Stimulated activated CD8-positive, alpha-beta memory T cell treated with anti-CD3 and anti-CD28 coated beads, Interleukin-15, amount 100 ng/mL, for 4 hours (primary cell): ENCODE data around the gene TCEAL1.
A peak's percentile ranks its signal among the peaks of the same experiment; 100 is the strongest.
"Not testable (repeated sequence)": the region's sequence is repeated elsewhere in the genome, so short reads cannot be mapped to it uniquely, and the experiment has no call there.

Source experiments
- DNase-seq, 2 donors: peaks; one replicate each; pipeline ENCODE4 v3.0.0-alpha.2; 2020; ENCODE audit warnings: low read depth in 2 of 2

Gene TCEAL1

DNA sequence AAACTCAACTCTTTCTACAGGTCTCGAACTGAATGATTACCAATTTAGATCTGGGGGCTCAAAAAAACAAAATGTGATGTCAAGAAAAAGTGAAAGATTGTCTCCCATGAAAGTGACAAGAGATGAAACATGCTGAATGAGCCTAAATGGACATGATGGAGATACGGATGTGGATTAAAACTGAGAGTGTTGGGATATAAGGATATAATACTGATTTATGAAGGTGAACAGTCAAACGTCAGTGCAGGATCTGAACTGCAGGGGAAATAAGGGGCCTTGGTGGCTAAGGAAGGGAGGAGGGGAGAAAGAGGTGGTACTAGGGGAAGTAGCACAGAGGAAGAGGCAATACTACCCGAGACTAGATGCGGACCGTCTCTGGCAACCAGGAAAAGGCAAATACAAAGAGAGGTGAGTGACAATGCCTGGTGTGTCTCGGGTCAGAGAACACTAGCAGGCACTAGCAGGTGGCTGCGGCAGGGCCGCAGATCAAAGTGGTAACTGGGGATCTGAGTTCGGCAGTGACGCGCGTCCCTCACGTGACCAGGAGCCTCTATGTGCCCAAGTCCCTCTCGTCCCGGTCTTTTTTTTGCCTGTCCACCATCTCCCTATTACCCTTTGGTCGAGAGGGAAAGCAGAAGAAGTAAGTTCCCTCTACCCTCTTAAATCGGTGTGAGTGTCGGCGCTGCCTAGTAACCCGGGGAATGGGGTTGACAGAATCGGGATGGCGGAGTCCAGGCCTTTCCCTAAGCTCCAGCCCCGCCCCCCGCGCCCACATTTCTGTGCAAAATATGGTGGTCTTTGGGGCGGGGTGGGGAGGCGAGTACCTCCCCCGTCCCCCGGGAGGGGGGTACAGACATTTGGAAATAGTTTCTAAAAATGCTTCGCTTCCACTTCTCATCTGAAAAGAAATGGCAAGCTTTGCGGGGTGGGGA lies at the start of gene TCEAL1:
Gene TCEAL1 (plus strand): TSS at position 590 of the 932 bp plus-strand sequence. CDS start 942 bp downstream, outside the sequence.
- no peak for DNase-seq

- DNase-seq: no peak
Observed at GRCh38 chrX:103584596-103584995, 44.2 kb upstream of the TCEAL1 start.

DNA sequence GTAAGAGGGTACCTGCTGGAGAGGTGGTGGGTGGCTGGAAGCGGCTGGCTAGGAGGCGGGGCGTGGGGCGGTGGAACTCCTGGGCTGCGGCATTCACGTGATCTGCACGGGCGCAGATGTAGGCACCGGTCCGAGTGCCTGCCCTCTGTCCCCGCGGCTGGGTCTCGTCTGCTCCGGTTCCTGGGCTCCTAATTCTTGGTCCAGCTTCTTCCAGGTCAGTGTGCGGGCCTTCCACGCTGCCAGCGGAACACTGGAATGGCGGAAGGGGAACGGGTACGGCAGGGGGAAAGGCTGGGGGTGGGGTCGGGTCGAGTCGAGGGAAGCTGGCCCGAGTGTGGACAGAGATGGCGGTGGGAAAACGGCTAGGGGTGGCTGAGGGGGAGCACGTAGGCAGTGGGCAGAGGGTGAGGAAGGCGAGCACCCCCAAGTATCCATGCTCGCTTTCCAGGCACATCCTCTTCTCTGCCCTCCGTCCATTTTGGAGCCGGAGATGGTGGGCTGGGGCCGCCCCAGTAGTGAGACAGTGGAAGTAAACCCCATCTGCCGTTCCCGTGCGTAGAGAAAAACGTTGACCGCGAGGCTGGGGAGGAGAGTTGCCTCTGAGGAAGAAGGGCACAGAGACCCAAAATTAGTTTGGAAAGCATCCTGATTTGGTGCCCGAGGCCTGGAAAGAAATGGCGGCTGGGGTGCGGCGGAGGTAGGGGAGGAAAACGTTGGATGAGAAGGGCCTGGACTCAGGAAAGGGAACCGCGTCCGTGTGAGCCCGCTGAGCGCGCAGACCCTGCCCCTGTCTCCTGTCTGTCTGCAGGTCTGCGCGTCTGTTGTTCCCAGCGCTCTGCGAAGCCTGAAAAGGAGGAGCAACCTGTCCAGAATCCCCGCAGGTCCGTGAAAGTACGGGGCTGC lies 43.1 kb upstream of the TCEAL1 start, which contains the start of gene TCEAL4:
Gene TCEAL4 (plus strand): TSS at position 105 of the 903 bp plus-strand sequence. CDS start 1,161 bp downstream, outside the sequence.
- DNase-seq: no peak

DNA sequence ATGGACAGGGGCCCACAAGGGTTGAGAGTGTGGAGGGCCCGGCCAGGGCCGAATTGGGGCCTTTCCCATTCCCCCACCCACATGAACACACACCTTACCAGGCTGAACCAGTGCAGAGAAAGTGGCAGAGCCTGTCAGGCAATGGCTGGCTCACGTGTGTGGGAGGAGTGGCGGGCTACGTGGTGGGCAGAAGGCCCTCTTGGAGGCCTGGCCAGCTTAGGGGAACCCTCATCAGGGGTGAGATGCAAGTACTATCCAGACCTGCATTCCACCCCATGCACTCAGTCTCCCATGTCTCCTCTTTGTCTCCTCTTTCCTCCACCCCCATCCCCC lies 42.5 kb upstream of the TCEAL1 start:
- DNase-seq: no peak

DNA sequence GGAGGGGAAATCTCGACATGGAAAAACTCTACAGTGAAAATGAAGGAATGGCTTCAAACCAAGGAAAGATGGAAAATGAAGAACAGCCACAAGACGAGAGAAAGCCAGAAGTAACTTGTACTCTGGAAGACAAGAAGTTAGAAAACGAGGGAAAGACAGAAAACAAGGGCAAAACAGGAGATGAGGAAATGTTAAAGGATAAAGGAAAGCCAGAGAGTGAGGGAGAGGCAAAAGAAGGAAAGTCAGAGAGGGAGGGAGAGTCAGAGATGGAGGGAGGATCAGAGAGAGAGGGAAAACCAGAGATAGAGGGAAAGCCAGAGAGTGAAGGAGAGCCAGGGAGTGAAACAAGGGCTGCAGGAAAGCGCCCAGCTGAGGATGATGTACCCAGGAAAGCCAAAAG lies 42.1 kb upstream of the TCEAL1 start:
- no peak for DNase-seq

- not testable (repeated sequence) for DNase-seq
Observed at GRCh38 chrX:103592295-103592694, 36.5 kb upstream of the TCEAL1 start.

DNA sequence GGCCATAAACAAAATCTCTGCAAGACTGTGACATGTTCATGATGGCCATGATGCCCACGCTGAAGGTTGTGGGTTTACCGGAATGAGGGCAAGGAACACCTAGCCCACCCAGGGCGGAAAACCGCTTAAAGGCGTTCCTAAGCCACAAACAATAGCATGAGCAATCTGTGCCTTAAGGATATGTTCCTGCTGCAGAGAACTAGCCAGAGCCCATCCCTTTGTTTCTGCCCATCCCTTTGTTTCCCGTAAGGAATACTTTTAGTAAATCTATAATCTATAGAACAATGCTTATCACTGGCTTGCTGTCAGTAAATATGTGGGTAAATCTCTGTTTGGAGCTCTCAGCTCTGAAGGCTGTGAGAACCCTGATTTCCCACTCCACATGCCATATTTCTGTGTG lies 33.6 kb upstream of the TCEAL1 start:
- DNase-seq: not testable (repeated sequence)

GRCh38 chrX:103607364-103608305 lies 21.1 kb upstream of the TCEAL1 start, which contains the start of gene TCEAL3:
TSS of gene TCEAL3 (plus strand) at chrX:103607963. CDS start at chrX:103609065, 1,102 bp downstream.
- DNase-seq: peak in 1 of 2 donors; percentile 29

DNA sequence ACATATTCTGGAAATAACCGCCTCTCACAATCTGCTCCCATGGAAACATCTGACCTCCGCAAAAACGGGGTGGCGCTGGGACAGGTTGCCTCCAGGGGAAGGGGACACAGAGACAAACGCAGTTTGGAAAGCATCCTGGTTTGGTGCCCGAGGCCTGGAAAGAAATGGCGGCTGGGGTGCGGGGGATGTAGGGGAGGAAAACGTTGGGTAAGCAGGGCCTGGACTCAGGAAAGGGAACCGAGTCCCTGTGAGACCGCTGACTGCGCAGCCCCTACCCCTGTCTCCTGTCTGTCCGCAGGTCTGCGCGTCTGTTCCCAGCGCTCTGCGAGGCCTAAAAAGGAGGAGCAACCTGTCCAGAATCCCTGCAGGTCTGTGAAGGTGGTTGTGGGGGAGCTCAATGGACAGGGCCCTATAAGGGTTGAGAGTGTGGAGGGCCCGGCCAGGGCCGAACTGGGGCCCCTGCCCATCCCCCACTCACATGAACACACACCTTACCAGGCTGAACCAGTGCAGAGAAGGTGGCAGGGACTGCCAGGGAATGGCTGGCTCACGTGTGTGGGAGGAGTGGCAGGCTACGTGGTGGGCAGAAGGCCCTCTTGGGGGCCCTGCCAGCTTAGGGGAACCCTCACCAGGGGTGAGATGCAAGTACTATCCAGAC lies 20.3 kb upstream of the TCEAL1 start:
- DNase-seq: no peak

DNA sequence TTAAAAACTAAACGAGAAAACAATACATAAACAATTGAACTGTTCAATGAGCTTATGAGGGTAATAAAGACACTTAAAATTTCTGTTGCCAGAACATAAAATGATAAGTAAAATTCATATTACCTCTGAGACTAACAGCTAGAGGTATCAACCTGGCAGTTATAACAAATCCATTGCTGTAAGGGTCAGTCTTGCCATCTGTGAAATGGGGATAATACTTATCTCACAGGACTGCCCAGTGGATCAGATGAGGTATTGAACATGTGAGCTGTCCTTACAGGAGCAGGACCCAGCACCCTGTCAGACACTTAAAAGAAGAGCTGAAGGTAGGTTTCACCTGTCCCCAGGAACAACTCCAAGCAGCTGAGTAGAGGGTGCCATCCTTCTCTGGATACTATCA lies 18.5 kb upstream of the TCEAL1 start:
- no peak for DNase-seq

DNA sequence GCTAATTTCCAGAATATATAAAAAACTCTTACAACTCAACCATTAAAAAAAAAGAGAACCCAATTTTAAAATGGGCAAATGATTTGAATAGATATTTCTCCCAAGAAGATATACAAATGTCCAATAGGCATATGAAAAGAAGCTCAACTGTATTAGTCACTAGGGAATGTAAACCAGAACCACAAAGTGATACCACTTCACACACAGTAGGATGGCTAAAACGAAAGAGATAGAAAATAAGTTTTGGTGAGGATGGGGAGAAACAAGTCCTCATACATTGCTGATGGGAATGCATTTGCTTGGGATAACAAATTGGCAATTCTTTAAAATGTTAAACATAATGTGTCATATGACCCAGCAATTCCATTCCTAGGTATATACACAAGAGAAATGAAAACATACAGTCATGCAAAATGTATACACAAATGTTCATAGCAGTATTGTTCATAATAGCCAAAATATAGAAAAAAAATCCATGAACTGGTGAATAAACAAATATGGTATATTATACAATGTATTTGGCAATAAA lies 15.3 kb upstream of the TCEAL1 start:
- DNase-seq: no peak

DNA sequence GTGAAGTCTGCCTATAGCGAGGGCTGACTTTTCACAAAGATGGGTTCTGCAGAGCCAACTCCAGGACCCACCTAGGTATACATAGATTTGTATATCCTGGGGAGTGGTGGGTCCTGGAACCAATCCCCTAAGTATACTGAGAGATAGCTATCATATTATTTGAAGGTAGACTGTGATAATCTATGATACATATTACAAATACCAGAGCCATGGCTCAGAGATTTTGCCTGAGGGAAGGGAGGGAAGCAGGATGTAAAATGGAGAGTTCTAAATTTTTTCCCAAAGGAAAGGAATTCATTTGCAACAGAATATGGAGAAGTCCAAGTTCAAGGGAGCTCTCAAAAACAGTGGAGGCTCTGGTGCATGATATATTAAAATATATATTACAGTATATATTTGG lies 13.8 kb upstream of the TCEAL1 start:
- DNase-seq: no peak

DNA sequence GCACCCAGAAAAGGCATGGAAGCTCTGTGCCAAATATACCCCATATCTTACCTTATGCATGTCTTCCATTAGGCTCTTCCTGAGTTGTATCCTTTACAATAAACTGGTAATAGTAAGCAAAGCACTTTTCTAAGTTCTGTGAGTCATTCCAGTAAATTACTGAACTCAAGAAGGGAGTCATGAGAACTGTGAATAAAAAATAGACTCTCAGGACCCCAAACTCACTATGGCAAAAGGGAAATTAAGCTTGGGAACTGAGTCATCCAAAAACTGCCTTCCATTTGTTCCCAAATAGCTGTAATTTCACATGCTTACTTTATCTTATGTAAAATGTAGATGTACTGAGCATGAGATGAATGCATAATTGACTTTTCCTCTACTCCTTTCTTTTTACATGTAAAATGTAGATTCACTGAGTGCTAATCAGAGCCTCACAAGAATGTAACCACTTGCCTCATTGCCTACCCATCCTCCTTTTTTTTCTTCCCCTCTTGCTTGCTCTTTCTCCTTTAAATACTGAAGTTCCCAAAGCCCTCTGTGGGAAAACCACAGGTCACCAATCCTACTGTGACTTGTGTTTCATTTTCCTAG lies 12.9 kb upstream of the TCEAL1 start:
- DNase-seq: no peak

DNA sequence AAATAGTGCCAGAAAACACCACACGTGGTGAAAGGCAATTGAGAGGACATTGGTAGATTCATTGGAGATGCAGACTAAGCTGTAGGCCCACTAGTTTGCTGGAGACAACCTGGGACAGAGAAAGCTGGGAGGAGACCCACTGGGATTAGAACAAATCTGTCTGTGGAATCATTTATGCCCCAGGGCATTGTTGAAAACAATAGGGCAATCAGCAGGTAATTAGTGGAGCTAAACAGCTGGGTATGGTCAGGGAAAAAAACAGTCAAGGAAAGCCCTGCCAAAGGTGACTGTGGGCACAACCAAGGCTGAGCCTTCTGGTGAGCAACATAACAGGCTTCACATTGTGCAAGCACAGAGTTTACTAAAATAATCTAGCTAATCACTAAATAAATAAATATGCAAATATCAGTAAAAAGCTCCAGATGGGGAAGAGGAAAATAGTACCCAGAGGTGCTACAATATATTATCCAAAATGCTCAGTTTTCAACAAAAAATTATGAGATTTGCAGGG lies 12.0 kb upstream of the TCEAL1 start:
- no peak for DNase-seq

GRCh38 chrX:103624111-103624510 lies 4.7 kb upstream of the TCEAL1 start:
- DNase-seq: no peak

DNA sequence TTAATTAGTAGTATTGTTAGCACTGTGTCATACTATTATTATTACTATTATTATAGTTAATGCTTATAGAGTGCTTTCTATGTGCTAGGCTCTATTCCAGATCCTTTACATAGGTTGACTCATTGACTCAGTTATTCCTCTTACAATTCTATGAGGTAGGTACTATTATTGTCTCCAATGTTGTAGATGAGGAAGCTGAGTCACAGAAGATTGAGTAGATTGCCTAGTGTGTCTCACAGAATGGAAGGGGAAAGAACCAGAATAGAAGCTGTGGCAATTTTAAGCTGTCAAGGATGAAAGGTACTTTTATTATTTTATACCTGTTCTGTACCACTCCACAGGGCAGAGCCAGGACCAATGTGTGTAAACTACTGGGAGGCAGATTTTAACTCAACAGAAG lies 1.9 kb upstream of the TCEAL1 start:
- no peak for DNase-seq

DNA sequence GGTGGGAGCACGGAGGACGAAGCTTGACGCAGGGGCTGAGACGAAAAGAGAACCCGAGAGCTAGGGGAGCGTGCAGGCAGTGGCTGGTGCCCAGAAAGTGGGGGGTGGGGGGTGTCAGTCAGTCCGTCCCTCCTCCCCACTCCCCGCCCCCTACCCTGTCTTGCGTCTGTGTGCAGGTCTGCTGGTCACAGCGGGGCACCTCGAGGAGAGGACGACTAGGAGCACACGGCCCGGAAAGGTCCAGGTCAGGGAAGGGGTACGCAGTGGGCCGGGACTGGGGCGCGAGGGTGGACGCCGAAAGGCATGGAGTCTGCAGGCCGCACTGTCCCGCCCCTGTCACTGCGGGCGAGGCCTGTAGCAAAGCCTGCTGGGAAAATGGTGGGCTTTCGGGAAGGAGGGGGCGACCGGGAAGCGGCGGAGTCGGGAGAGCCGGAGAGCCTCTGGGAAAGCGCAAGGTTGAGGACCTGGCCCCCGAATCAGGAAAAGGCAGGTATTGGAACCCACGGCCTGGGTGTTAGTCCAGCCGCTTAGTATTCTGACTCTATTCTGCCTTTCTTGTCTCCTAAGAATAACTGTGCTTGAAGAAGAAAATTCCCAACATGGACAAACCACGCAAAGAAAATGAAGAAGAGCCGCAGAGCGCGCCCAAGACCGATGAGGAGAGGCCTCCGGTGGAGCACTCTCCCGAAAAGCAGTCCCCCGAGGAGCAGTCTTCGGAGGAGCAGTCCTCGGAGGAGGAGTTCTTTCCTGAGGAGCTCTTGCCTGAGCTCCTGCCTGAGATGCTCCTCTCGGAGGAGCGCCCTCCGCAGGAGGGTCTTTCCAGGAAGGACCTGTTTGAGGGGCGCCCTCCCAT lies 769 bp downstream of the TCEAL1 start:
- DNase-seq: no peak

DNA sequence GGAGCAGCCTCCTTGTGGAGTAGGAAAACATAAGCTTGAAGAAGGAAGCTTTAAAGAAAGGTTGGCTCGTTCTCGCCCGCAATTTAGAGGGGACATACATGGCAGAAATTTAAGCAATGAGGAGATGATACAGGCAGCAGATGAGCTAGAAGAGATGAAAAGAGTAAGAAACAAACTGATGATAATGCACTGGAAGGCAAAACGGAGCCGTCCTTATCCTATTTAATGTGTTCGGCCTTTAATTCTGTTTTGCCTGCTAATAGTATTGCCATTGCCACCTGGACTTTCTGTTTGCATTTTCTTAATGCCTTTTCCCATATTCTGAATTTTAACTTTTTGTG lies 1.4 kb downstream of the TCEAL1 start:
- no peak for DNase-seq

DNA sequence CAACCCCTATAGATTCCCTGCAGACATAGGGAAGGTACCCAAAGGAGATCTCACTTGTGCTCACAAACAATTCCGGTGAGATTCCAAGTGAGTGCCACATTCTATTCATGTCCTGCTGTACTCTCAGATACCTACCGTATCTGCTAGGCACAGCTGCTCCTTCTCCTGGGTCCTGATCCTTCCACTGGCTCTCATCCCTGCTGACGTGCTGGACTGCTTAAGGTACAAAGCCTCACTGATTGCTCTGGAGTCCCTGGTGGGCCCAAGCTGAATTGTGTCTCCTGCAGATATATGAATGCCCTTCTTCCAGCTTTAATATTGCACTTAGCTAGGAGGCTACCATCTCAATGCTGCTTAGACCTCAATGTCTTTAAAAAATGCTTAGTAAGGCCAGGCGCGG lies 2.4 kb downstream of the TCEAL1 start:
- DNase-seq: no peak
